Stimulated activated naive B cell treated with anti-CD40 and anti-IgM and Interleukin-4, amounts not matched to agents 10 μg/mL and 1 μg/mL and 100 μg/mL, for 72 hours (primary cell): ENCODE results near the gene LCE2C.
"Not testable (repeated sequence)": the region's sequence is repeated elsewhere in the genome, so short reads cannot be mapped to it uniquely, and the experiment has no call there.

ENCODE experiments used
- ATAC-seq, 2 donors: fragments of 150-1000 bp; cut with Tn5 transposase; replicated peaks; 2 replicates each; pipeline ENCODE4 v1.10.0; 2021; ENCODE audit warnings: moderate library complexity in 1 of 2
- DNase-seq: peaks from one replicate; pipeline ENCODE4 v3.0.0; 2021
- H3K27ac Mint-ChIP-seq: one replicate; pipeline ENCODE4 v1.8.0; 2022; ENCODE audit warnings: mild to moderate bottlenecking, mixed read lengths
- H3K27me3 Mint-ChIP-seq, 2 donors: one replicate each; pipeline ENCODE4 v1.8.0; 2022; ENCODE audit warnings: mixed read lengths in 2 of 2
- H3K36me3 Mint-ChIP-seq, 2 donors: one replicate each; pipeline ENCODE4 v1.8.0; 2022; ENCODE audit warnings: mixed read lengths in 2 of 2, mild to moderate bottlenecking in 1 of 2
- H3K4me1 Mint-ChIP-seq, 2 donors: one replicate each; pipeline ENCODE4 v1.8.0; 2022; ENCODE audit warnings: mixed read lengths in 2 of 2, mild to moderate bottlenecking in 1 of 2
- H3K4me3 Mint-ChIP-seq, 2 donors: one replicate each; pipeline ENCODE4 v1.8.0; 2022; ENCODE audit warnings: mild to moderate bottlenecking in 2 of 2, mixed read lengths in 2 of 2, moderate library complexity in 1 of 2
- H3K9me3 Mint-ChIP-seq, 2 donors: one replicate each; pipeline ENCODE4 v1.8.0; 2022; ENCODE audit warnings: mixed read lengths in 2 of 2, mild to moderate bottlenecking in 1 of 2

The LCE2C gene

DNA sequence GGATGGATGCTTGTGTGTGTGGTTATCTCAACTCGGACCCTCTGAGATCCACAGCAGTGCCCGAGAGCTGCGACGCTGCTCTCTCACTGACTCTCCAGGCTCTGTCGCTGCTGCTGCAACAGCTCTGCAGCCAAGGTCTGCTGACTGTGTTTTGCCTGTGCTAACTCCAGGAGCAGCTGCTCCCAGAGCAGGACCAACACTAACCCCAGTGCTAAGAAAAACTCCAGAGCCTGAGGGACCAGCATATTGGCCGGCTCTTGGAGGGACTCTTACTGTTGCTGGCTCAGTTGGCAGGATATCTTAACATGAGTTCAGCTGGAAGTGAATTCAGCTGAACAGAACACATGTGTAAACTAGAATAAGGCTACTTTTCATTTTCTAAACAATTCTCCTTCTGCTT lies 4.4 kb downstream of the LCE2C start:
- ATAC-seq, result no peak
- no peak for DNase-seq
- Mint-ChIP-seq H3K9me3 (no peaks in the 10 kb centered on the region), H3K4me1 (no peaks in the 10 kb centered on the region), H3K36me3 (no peaks in the 10 kb centered on the region), H3K27ac (no peak overlapping the region), H3K4me3 (no peak overlapping the region), H3K27me3 (peaks cover 33 to 43% of the 10 kb centered on the region in 2 donors)

DNA sequence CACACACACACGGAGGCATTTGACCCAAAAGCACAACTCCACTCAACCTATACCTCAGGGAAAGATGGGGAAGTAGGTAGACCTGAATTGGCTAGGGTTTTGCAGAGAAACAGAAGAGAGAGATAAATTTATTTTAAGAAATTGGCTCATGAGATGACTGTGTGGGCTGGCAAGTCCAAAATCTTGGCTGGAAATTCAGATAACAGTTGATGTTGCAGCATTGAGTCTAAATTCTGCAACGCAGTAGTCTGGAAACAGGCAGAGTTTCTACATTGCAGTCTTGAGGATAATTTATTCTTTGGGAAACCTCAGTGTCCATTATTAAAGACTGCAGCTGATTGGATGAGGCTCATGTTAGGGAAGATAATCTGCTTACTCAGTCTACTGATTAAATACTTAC lies 6.5 kb downstream of the LCE2C start:
- Mint-ChIP-seq H3K9me3 (no peaks in the 10 kb centered on the region), H3K4me3 (no peak overlapping the region)

GRCh38 chr1:152683846-152684245 lies 8.8 kb downstream of the LCE2C start:
- Mint-ChIP-seq H3K27ac (no peak overlapping the region), H3K4me3 (no peak overlapping the region), H3K4me1 (no peaks in the 10 kb centered on the region), H3K9me3 (no peaks in the 10 kb centered on the region), H3K36me3 (no peaks in the 10 kb centered on the region), H3K27me3 (peaks cover 33 to 40% of the 10 kb centered on the region in 2 donors)
- ATAC-seq (no peak), DNase-seq (no peak)

More for the DNA sequence above, 6.5 kb downstream of the LCE2C start:
- DNase-seq (no peak), ATAC-seq (no peak)
- H3K27ac Mint-ChIP-seq, result no peak overlapping the region
- peaks cover 34 to 43% of the 10 kb centered on the region in 2 donors for H3K27me3 Mint-ChIP-seq
- H3K4me1 Mint-ChIP-seq, result no peaks in the 10 kb centered on the region
- H3K36me3 Mint-ChIP-seq, result no peaks in the 10 kb centered on the region

DNA sequence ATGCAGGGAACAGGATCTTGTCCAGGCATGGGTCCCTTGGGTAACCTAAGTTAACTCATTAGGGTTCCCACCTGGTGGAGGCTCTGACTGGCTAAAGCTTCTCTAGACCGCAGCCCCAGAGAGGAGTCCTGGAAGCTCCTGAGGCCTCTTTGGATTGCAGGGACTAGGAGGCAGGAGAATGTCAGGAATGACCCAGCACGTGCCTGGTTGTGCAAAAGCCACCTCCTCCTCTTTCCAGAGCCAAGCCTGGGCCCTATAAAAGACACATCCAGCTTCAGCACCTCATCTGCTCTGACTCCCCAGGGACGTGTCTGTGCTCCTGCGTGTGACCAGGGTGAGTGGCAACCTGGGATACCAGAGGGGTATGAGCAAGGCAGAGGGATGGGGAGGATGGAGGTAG lies 10.7 kb downstream of the LCE2C start, which contains the start of gene LCE2B:
TSS of gene LCE2B (plus strand) at position 301 of the 400 bp plus-strand sequence. CDS start 721 bp downstream, outside the sequence.
- ATAC-seq, H3K9me3 Mint-ChIP-seq, H3K36me3 Mint-ChIP-seq, DNase-seq, H3K4me3 Mint-ChIP-seq, H3K27ac Mint-ChIP-seq, H3K4me1 Mint-ChIP-seq: not testable (repeated sequence)
- peaks cover 23 to 28% of the 10 kb centered on the region in 2 donors for H3K27me3 Mint-ChIP-seq

DNA sequence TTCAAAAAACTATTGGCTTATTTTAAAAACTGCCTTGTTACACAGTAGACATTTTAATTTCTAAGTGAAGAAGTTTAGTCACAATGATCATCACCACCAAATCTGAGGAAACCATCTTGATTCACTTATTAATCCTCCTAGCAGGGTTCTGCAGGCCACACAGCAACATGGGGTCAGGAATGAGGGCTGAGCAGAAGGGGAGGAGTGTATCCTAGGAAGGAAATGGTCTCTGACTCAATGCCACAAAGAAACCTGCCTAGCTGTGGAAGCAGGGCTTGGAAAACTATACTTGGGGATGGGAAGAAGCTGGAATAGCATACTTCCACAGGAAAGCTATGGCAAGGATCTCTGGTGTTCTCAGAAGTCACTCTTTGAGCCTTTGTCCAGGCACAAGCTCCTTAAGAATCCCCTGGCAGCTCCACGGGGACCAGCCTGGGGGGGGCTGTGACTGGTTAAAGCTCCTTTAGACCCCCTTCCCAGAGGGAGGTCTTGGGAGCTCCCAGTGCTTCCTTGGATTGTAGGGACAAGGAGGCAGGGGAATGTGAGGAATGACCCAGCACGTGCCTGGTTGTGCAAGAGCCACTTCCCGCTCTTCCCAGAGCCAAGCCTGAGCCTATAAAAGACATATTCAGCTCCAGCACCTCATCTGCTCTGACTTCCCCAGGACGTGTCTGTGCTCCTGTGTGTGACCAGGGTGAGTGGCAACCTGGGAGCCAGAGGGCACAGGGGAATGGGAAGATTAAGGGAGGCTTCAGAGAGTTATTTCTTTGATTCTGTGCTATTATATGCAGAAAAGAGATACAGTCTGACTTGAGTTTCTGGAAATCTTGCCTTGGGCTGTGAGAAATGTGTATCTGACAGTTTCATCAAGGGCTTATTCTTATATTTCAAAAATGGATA lies 22.9 kb downstream of the LCE2C start, which contains the start of gene LCE2A:
TSS of gene LCE2A (plus strand) at position 645 of the 900 bp plus-strand sequence. CDS start 557 bp downstream, outside the sequence.
- no peaks in the 10 kb centered on the region for H3K36me3 Mint-ChIP-seq
- ATAC-seq (no peak), DNase-seq (no peak)
- no peak within 1 kb of the TSS for H3K4me3 Mint-ChIP-seq
- peaks cover under 1 to 2% of the 10 kb centered on the region in 2 donors for H3K9me3 Mint-ChIP-seq
- peaks cover 0 to 14% of the 10 kb centered on the region in 2 donors for H3K27me3 Mint-ChIP-seq
- no peak within 1 kb of the TSS for H3K27ac Mint-ChIP-seq
- H3K4me1 Mint-ChIP-seq, result no peaks in the 10 kb centered on the region

GRCh38 chr1:152699746-152700145 lies 24.7 kb downstream of the LCE2C start:
- H3K36me3 Mint-ChIP-seq, result no peaks in the 10 kb centered on the region
- ATAC-seq (no peak), DNase-seq (no peak)
- H3K27ac Mint-ChIP-seq, result no peak overlapping the region
- H3K4me3 Mint-ChIP-seq, result no peak overlapping the region
- no peaks in the 10 kb centered on the region for H3K4me1 Mint-ChIP-seq
- peaks cover 0 to 3% of the 10 kb centered on the region in 2 donors for H3K9me3 Mint-ChIP-seq
- H3K27me3 Mint-ChIP-seq, result peaks cover 0 to 14% of the 10 kb centered on the region in 2 donors

DNA sequence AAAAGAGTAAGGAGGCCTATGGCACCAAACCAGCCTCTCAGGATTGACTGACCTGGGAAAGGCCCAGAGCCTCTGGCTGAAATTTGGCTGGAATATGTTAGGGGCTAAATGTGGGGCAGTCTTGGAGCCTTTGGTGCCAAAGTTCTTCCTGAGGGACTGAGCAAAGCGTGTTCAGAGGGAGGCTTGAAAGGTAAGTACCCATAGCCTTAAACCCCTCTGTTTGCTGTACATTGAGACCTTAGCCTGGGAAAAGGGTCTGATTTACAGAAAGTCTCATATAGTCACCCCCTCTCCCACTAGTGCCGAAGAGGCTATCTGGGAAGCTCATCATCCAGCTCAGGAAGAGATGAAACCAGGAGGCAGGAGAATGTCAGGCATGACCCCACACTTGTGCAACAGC lies 32.8 kb downstream of the LCE2C start, which contains the start of gene LCE4A:
TSS of gene LCE4A (plus strand) at position 301 of the 400 bp plus-strand sequence. CDS start 916 bp downstream, outside the sequence.
- DNase-seq (no peak), ATAC-seq (no peak)
- Mint-ChIP-seq H3K4me1 (no peaks in the 10 kb centered on the region), H3K27ac (no peak within 1 kb of the TSS), H3K9me3 (peaks cover 0 to 3% of the 10 kb centered on the region in 2 donors), H3K36me3 (no peaks in the 10 kb centered on the region), H3K4me3 (no peak within 1 kb of the TSS), H3K27me3 (peaks cover 27 to 39% of the 10 kb centered on the region in 2 donors)

- no peak for ATAC-seq
- H3K27ac Mint-ChIP-seq, result no peak overlapping the region
- H3K36me3 Mint-ChIP-seq, result no peaks in the 10 kb centered on the region
- DNase-seq, result no peak
- H3K4me3 Mint-ChIP-seq, result no peak overlapping the region
- H3K27me3 Mint-ChIP-seq, result peaks cover 0 to 24% of the 10 kb centered on the region in 2 donors
- H3K4me1 Mint-ChIP-seq, result no peaks in the 10 kb centered on the region
- peaks cover 7 to 10% of the 10 kb centered on the region in 2 donors for H3K9me3 Mint-ChIP-seq
These were observed 43.2 kb downstream of the LCE2C start for GRCh38 chr1:152718238-152718637.

DNA sequence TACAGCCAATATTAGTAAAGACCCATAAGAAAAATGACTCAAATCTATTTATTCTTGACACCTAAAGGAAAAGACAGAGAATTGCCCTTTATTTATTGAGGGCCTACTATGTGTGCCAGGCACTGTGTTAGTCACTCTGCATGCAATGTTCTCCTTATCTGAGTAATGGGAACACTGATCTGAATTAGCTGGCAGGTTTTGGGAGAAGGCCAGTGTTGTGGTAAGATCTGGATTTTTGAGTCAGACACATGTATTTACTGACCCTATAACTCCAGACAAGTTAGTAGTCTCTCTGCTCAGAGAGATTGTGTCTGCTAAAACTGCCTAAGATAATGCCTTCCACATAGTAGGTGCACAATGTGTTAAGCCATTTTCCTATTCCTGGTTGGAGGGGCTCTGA lies 50.2 kb downstream of the LCE2C start:
- no peak overlapping the region for H3K27ac Mint-ChIP-seq

More for the DNA sequence above, 50.2 kb downstream of the LCE2C start:
- H3K27me3 Mint-ChIP-seq, result peaks cover 0 to 4% of the 10 kb centered on the region in 2 donors
- no peaks in the 10 kb centered on the region for H3K9me3 Mint-ChIP-seq
- H3K36me3 Mint-ChIP-seq, result no peaks in the 10 kb centered on the region
- H3K4me1 Mint-ChIP-seq, result no peaks in the 10 kb centered on the region
- H3K4me3 Mint-ChIP-seq, result no peak overlapping the region
- DNase-seq, result no peak
- no peak for ATAC-seq
